H1 (cell line): ENCODE data around the gene LRRC19. TPM values are rescaled to one million over a fixed set of nuclear protein-coding genes. Genes with fewer than 3 reads are reported as not detected.

Source experiments
- CTCF ChIA-PET: fragments of 300-600 bp; sonication (Branson Sonifier 250); formaldehyde crosslinking; loops from one replicate; lab custom pipeline; 2021; ENCODE audit not compliant: partially characterized antibody; lab: Charles Lee
- POLR2A ChIA-PET: fragments of 300-600 bp; sonication (Branson Sonifier 250); formaldehyde crosslinking; loops from one replicate; lab custom pipeline; 2021; ENCODE audit warnings: inconsistent platforms; ENCODE audit not compliant: partially characterized antibody; lab: Charles Lee
- DNase-seq, 2 experiments: peaks; one replicate each; pipeline versions ENCODE4 v3.0.0 to v3.0.0-alpha.2; 2010 to 2022; ENCODE audit warnings: low spot score in 2 of 2, low read depth in 1 of 2, mixed read lengths in 1 of 2
- FAIRE-seq: peaks from 2 replicates; lab custom pipeline; 2011; peaks lifted over from hg19 to GRCh38; lab: Jason Lieb, UNC
- H2AFZ ChIP-seq: 2 replicates; pipeline ENCODE4 v1.8.1; 2012; ENCODE audit warnings: low read length, inconsistent platforms
- H2AK5ac ChIP-seq: 2 replicates; pipeline ENCODE4 v1.6.1; 2013; ENCODE audit warnings: low read depth, low read length
- H2BK120ac ChIP-seq: replicated peaks from 2 replicates; pipeline ENCODE3; 2013; ENCODE audit warnings: low read depth, low read length, inconsistent platforms
- H2BK12ac ChIP-seq: 2 replicates; pipeline ENCODE4 v1.6.1; 2013; ENCODE audit warnings: low read depth, low read length
- H2BK15ac ChIP-seq: 2 replicates; pipeline ENCODE4 v1.6.1; 2013; ENCODE audit warnings: low read length
- H2BK20ac ChIP-seq: 2 replicates; pipeline ENCODE4 v1.6.1; 2013; ENCODE audit warnings: low read length
- H2BK5ac ChIP-seq: 2 replicates; pipeline ENCODE4 v1.6.1; 2013; ENCODE audit warnings: low read depth, low read length
- H3K14ac ChIP-seq: 2 replicates; pipeline ENCODE4 v1.6.1; 2013; ENCODE audit warnings: inconsistent platforms; ENCODE audit not compliant: insufficient read length
- H3K18ac ChIP-seq: 2 replicates; pipeline ENCODE4 v1.6.1; 2013; ENCODE audit warnings: low read length; ENCODE audit errors: extremely low read depth
- H3K23ac ChIP-seq: 2 replicates; pipeline ENCODE4 v1.6.1; 2013; ENCODE audit warnings: inconsistent platforms; ENCODE audit not compliant: insufficient read length
- H3K23me2 ChIP-seq: 2 replicates; pipeline ENCODE4 v1.6.1; 2013; ENCODE audit warnings: low read depth, low read length
- H3K27ac ChIP-seq: 2 replicates; pipeline ENCODE4 v1.6.1; 2011; ENCODE audit warnings: low read depth, low read length, inconsistent platforms
- H3K27me3 ChIP-seq, 4 experiments: replicated peaks in 1 of 4; 1 replicate in 1 of 4; 2 replicates in 3 of 4; pipeline versions ENCODE4 v1.6.1 to v1.8.1; 2011 to 2013; ENCODE audit warnings: low read length in 3 of 4, mild to moderate bottlenecking in 3 of 4, inconsistent platforms in 2 of 4, mixed read lengths in 2 of 4, moderate library complexity in 1 of 4; ENCODE audit not compliant: control insufficient read depth in 3 of 4, insufficient read depth in 3 of 4; ENCODE audit errors: extremely low read depth in 1 of 4
- H3K36me3 ChIP-seq, 4 experiments: 2 replicates each; pipeline versions ENCODE4 v1.6.1 to v1.8.1; 2011 to 2013; ENCODE audit warnings: mild to moderate bottlenecking in 4 of 4, low read length in 3 of 4, moderate library complexity in 2 of 4, control low read depth in 1 of 4, inconsistent platforms in 1 of 4; ENCODE audit not compliant: insufficient read depth in 4 of 4, control insufficient read depth in 2 of 4
- H3K4ac ChIP-seq: replicated peaks from 2 replicates; pipeline ENCODE3; 2013; ENCODE audit warnings: low read length, low read depth, mixed read lengths, inconsistent platforms; ENCODE audit not compliant: insufficient read length
- H3K4me1 ChIP-seq, 4 experiments: replicated peaks in 1 of 4; 1 replicate in 1 of 4; 2 replicates in 3 of 4; pipeline versions ENCODE4 v1.6.1 to v1.8.1; 2011 to 2013; ENCODE audit warnings: low read length in 3 of 4, inconsistent platforms in 2 of 4, mixed read lengths in 1 of 4; ENCODE audit not compliant: insufficient read depth in 4 of 4, control insufficient read depth in 3 of 4
- H3K4me2 ChIP-seq, 2 experiments: 2 replicates each; pipeline versions ENCODE4 v1.6.1 to v1.8.1; 2011 to 2013; ENCODE audit warnings: low read depth in 2 of 2, low read length in 2 of 2, control low read depth in 1 of 2, inconsistent platforms in 1 of 2, mild to moderate bottlenecking in 1 of 2; ENCODE audit not compliant: insufficient read depth in 1 of 2
- H3K4me3 ChIP-seq, 4 experiments: fragments of 200-600, 300-600 bp in 1 of 4; sonication (generic), shearing (Covaris generic), sonication (Bioruptor Twin) in 1 of 4; 2 replicates each; pipeline versions ENCODE4 v1.5.1 to v1.8.1; 2011 to 2016; ENCODE audit warnings: low read length in 4 of 4, low read depth in 3 of 4, control low read depth in 2 of 4, inconsistent platforms in 2 of 4, mild to moderate bottlenecking in 2 of 4, mixed read lengths in 1 of 4, moderate library complexity in 1 of 4; ENCODE audit not compliant: insufficient read depth in 2 of 4; ENCODE audit errors: extremely low read depth in 1 of 4
- H3K56ac ChIP-seq: replicated peaks from 2 replicates; pipeline ENCODE3; 2013; ENCODE audit warnings: low read depth, mild to moderate bottlenecking, mixed read lengths, low read length, inconsistent platforms; ENCODE audit not compliant: insufficient read length
- H3K79me1 ChIP-seq: 2 replicates; pipeline ENCODE4 v1.6.1; 2013; ENCODE audit warnings: low read depth, low read length, control low read depth
- H3K79me2 ChIP-seq, 2 experiments: 2 replicates each; pipeline versions ENCODE4 v1.6.1 to v1.8.1; 2012 to 2013; ENCODE audit warnings: low read length in 2 of 2, mild to moderate bottlenecking in 2 of 2, inconsistent platforms in 1 of 2; ENCODE audit not compliant: insufficient read depth in 2 of 2, control insufficient read depth in 1 of 2
- H3K9ac ChIP-seq, 4 experiments: replicated peaks in 1 of 4; 1 replicate in 1 of 4; 2 replicates in 3 of 4; pipeline versions ENCODE4 v1.6.1 to v1.8.1; 2011 to 2013; ENCODE audit warnings: low read depth in 3 of 4, low read length in 3 of 4, control low read depth in 2 of 4, mild to moderate bottlenecking in 2 of 4, moderate library complexity in 2 of 4, inconsistent platforms in 1 of 4; ENCODE audit errors: extremely low read depth in 1 of 4
- H3K9me3 ChIP-seq, 2 experiments: 2 replicates each; pipeline versions ENCODE4 v1.6.1 to v1.8.1; 2012 to 2013; ENCODE audit warnings: mild to moderate bottlenecking in 2 of 2, moderate library complexity in 2 of 2, control low read depth in 1 of 2, inconsistent platforms in 1 of 2, low read depth in 1 of 2, low read length in 1 of 2, mixed read lengths in 1 of 2; ENCODE audit not compliant: insufficient read depth in 2 of 2
- H4K20me1 ChIP-seq, 2 experiments: replicated peaks in 1 of 2; 2 replicates each; pipeline versions ENCODE3 to v1.8.1; 2011 to 2013; ENCODE audit warnings: inconsistent platforms in 2 of 2, low read length in 2 of 2, mild to moderate bottlenecking in 1 of 2; ENCODE audit not compliant: insufficient read depth in 2 of 2, control insufficient read depth in 1 of 2
- H4K5ac ChIP-seq: 2 replicates; pipeline ENCODE4 v1.6.1; 2013; ENCODE audit warnings: low read length, low read depth, mixed read lengths, inconsistent platforms; ENCODE audit not compliant: insufficient read length
- H4K8ac ChIP-seq: 2 replicates; pipeline ENCODE4 v1.8.0; 2013; ENCODE audit warnings: mild to moderate bottlenecking, moderate library complexity, low read length, inconsistent platforms; ENCODE audit not compliant: insufficient read depth; ENCODE audit errors: extremely low read depth
- H4K91ac ChIP-seq: replicated peaks from 2 replicates; pipeline ENCODE3; 2013; ENCODE audit warnings: low read length, mixed read lengths, inconsistent platforms; ENCODE audit not compliant: insufficient read length
- EP300 ChIP-seq, 2 experiments: IDR thresholded peaks; 1 replicate in 1 of 2; 2 replicates in 1 of 2; pipeline ENCODE4 v1.6.1; 2011 to 2012; ENCODE audit warnings: low read depth in 2 of 2, low read length in 2 of 2, mild to moderate bottlenecking in 2 of 2, borderline replicate concordance in 1 of 2, inconsistent platforms in 1 of 2, moderate library complexity in 1 of 2
- MAFK ChIP-seq: IDR thresholded peaks from 2 replicates; pipeline ENCODE4 v1.6.1; 2012; ENCODE audit warnings: low read depth, mild to moderate bottlenecking, improper control_type of control experiment, low read length
- NRF1 ChIP-seq: IDR thresholded peaks from 2 replicates; pipeline ENCODE4 v1.6.1; 2011; ENCODE audit warnings: mild to moderate bottlenecking, low read depth, low read length, improper control_type of control experiment
- SRF ChIP-seq: IDR thresholded peaks from 2 replicates; pipeline ENCODE4 v1.6.1; 2011; ENCODE audit warnings: mild to moderate bottlenecking, low read depth, low read length, moderate library complexity
- WGBS, 2 experiments: shearing (Covaris generic) in 1 of 2; methylation state at CpG; one replicate each; pipeline versions ENCODE4 v1.1.6 to v1.1.7; 2013 to 2015; ENCODE audit warnings: low lambda C conversion rate in 2 of 2, mixed read lengths in 2 of 2, inconsistent platforms in 1 of 2, low coverage in 1 of 2, missing lambda C conversion rate in 1 of 2; ENCODE audit not compliant: insufficient replicate concordance in 2 of 2, insufficient coverage in 1 of 2, insufficient read length in 1 of 2; ENCODE audit errors: extremely low coverage in 1 of 2, missing lambda C conversion rate in 1 of 2; 5-methylcytosine and 5-hydroxymethylcytosine counted together
- polyA plus RNA-seq, 7 experiments: library from polyadenylated mRNA; depleted of rRNA in 3 of 7; stranded (reverse) in 5 of 7; unstranded in 2 of 7; fragments of >200 nt in 5 of 7; fragments of 200-250 nt in 2 of 7; gene quantifications; 1 replicate in 5 of 7; 2 replicates in 1 of 7; 4 replicates in 1 of 7; pipeline versions ENCODE4 v1.2.1 to v1.2.3, GENCODE V29; 2011 to 2013; ENCODE audit warnings: missing spikeins in 2 of 7, mixed read lengths in 2 of 7
- total RNA-seq: library from RNA; stranded (reverse); fragmentation: NEBNext Ultra II Directional; extraction: Animal tissue kit (Norgen Biotek cat#: 25700); gene quantifications from 2 replicates; pipeline ENCODE4 v1.2.1, GENCODE V29; 2021

LRRC19 gene
- total and polyA plus RNA-seq, 2 of the 8 experiments (the other 6 are each of a cell fraction or from before 2014, with no cell fraction given) = not detected

DNA sequence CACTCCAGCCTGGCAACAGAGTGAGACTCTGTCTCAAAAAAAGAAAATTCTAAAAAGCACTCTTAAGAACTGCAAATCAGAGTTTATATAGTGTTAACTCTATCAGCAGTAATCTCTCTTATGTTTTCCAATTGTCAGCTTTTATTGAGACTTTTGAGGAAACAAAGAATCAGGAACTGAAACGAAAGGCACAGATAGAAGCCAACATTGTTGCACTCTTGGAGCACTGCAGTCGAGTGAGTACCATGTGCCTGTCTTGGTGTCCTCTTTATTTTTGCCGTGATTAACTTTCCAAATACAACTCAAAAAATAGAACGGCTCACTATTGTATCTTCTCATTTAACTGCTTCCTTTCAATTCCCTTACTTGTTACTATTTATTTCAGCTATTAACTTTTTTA lies 41.7 kb upstream of the LRRC19 start:
- 92% methylated on average over 4 of the region's 4 CpGs; no CpG with 5 or more reads in 1 of the 2 experiments for WGBS, 2 experiments
- DNase-seq = no peak
- CTCF ChIA-PET = interaction anchor here (0.9 to 1.2 kb wide), 2 partner anchors 14 to 21 kb away, joined by 3 read pairs; no protein-coding TSS in a partner anchor

More for the DNA sequence above, 41.7 kb upstream of the LRRC19 start:
- no peak overlapping the region for H4K8ac ChIP-seq
- no peaks in the 10 kb centered on the region for H3K4me1 ChIP-seq
- no peak overlapping the region for H3K18ac ChIP-seq
- H3K79me1 ChIP-seq = no peaks in the 10 kb centered on the region
- H2AFZ ChIP-seq = no peak overlapping the region
- H3K4me2 ChIP-seq = no peak overlapping the region
- no peak overlapping the region for H3K14ac ChIP-seq
- no peak overlapping the region for H4K91ac ChIP-seq
- H2BK5ac ChIP-seq = no peak overlapping the region
- H3K56ac ChIP-seq = no peak overlapping the region
- FAIRE-seq = no peak
- H2BK120ac ChIP-seq = no peak overlapping the region
- no peak overlapping the region for H3K4ac ChIP-seq
- H3K23me2 ChIP-seq = no peaks in the 10 kb centered on the region
- POLR2A ChIA-PET = no interaction called here
- H4K20me1 ChIP-seq = no peaks in the 10 kb centered on the region
- no peaks in the 10 kb centered on the region for H3K9me3 ChIP-seq
- H2BK12ac ChIP-seq = no peak overlapping the region
- no peak overlapping the region for H3K27ac ChIP-seq
- H4K5ac ChIP-seq = no peak overlapping the region
- H2BK15ac ChIP-seq = no peak overlapping the region
- H3K79me2 ChIP-seq = no peaks in the 10 kb centered on the region
- no peak for TF ChIP-seq EP300 (IDR thresholded peaks at IDR 0.05; ENCODE audit: borderline replicate concordance in 1 of 2, low read depth in 2 of 2, low read length in 2 of 2)
- TF ChIP-seq MAFK = no peak
- TF ChIP-seq SRF = no peak
- TF ChIP-seq NRF1 = no peak
- no peak overlapping the region for H2BK20ac ChIP-seq
- H3K23ac ChIP-seq = no peak overlapping the region
- peaks cover 0 to 4% (median 1%) of the 10 kb centered on the region in 4 experiments; a peak in 2 of 8 replicates for H3K36me3 ChIP-seq
- no peak overlapping the region for H2AK5ac ChIP-seq
- H3K4me3 ChIP-seq = no peak overlapping the region
- H3K27me3 ChIP-seq = no peaks in the 10 kb centered on the region
- no peak overlapping the region for H3K9ac ChIP-seq
